Ishikawa (cell line): ENCODE data around the gene GCNT3.

Source experiments
- CEBPB ChIP-seq: IDR thresholded peaks from 2 replicates; pipeline ENCODE4 v1.6.1; 2012
- CREB1 ChIP-seq: IDR thresholded peaks from 2 replicates; pipeline ENCODE4 v1.6.1; 2012; ENCODE audit warnings: low read depth
- EGR1 ChIP-seq: IDR thresholded peaks from 2 replicates; pipeline ENCODE4 v1.6.1; 2012
- EP300 ChIP-seq: IDR thresholded peaks from 2 replicates; pipeline ENCODE4 v1.6.1; 2012; ENCODE audit warnings: borderline replicate concordance
- FOXM1 ChIP-seq: IDR thresholded peaks from 2 replicates; pipeline ENCODE4 v1.6.1; 2012; ENCODE audit warnings: low read depth, borderline replicate concordance
- MAX ChIP-seq: IDR thresholded peaks from 2 replicates; pipeline ENCODE4 v1.6.1; 2012
- NFIC ChIP-seq: IDR thresholded peaks from 2 replicates; pipeline ENCODE4 v1.6.1; 2012
- RAD21 ChIP-seq: IDR thresholded peaks from 2 replicates; pipeline ENCODE4 v1.6.1; 2012; ENCODE audit warnings: low read depth
- REST ChIP-seq: IDR thresholded peaks from 2 replicates; pipeline ENCODE4 v1.6.1; 2012; ENCODE audit warnings: low read depth, mild to moderate bottlenecking
- TAF1 ChIP-seq: IDR thresholded peaks from 2 replicates; pipeline ENCODE4 v1.6.1; 2012; ENCODE audit warnings: low read depth, mild to moderate bottlenecking
- TCF12 ChIP-seq: IDR thresholded peaks from 2 replicates; pipeline ENCODE4 v1.6.1; 2012; ENCODE audit warnings: low read depth
- TEAD4 ChIP-seq: IDR thresholded peaks from 2 replicates; pipeline ENCODE4 v1.6.1; 2012
- USF1 ChIP-seq: IDR thresholded peaks from 2 replicates; pipeline ENCODE4 v1.6.1; 2012
- YY1 ChIP-seq: IDR thresholded peaks from 2 replicates; pipeline ENCODE4 v1.6.1; 2012; ENCODE audit warnings: low read depth
- ZBTB7A ChIP-seq: IDR thresholded peaks from 2 replicates; pipeline ENCODE4 v1.6.1; 2012; ENCODE audit warnings: low read depth

The GCNT3 gene

GRCh38 chr15:59609730-59610712 lies 1.6 kb upstream of the GCNT3 start:
- no peak for TF ChIP-seq CREB1
- TF ChIP-seq TAF1 = no peak
- no peak for TF ChIP-seq ZBTB7A
- no peak for TF ChIP-seq USF1
- no peak for TF ChIP-seq FOXM1
- no peak for TF ChIP-seq MAX
- TF ChIP-seq EP300 = no peak
- no peak for TF ChIP-seq YY1
- TF ChIP-seq TEAD4 = no peak
- no peak for TF ChIP-seq CEBPB
- no peak for TF ChIP-seq NFIC

- no peak for TF ChIP-seq TAF1
- TF ChIP-seq CEBPB = no peak
- TF ChIP-seq USF1 = no peak
- TF ChIP-seq EP300 = no peak
- no peak for TF ChIP-seq TEAD4
- no peak for TF ChIP-seq ZBTB7A
- TF ChIP-seq RAD21 = no peak
- TF ChIP-seq FOXM1 = no peak
- TF ChIP-seq MAX = no peak
- TF ChIP-seq YY1 = no peak
- no peak for TF ChIP-seq TCF12
- TF ChIP-seq EGR1 = no peak
- no peak for TF ChIP-seq REST
- TF ChIP-seq NFIC = no peak
- no peak for TF ChIP-seq CREB1
Measured at GRCh38 chr15:59614153-59614552, 2.6 kb downstream of the GCNT3 start.

GRCh38 chr15:59615661-59616060 lies 4.1 kb downstream of the GCNT3 start:
- TF ChIP-seq TAF1 (no peak), ZBTB7A (no peak), RAD21 (no peak), FOXM1 (no peak), YY1 (no peak), CEBPB (no peak), MAX (no peak), EGR1 (no peak), REST (no peak), NFIC (no peak), USF1 (no peak), CREB1 (no peak), EP300 (no peak), TCF12 (no peak)

- TF ChIP-seq TEAD4 = peak; percentile 74
- TF ChIP-seq NFIC = peak; percentile 52; the same call in 1 of the 2 replicates
- TF ChIP-seq USF1 = no peak
- TF ChIP-seq CEBPB = no peak
- TF ChIP-seq TCF12 = peak; percentile 80
- TF ChIP-seq FOXM1 = no peak; the same call in 1 of the 2 replicates
- peak; percentile 71; the same call in 1 of the 2 replicates for TF ChIP-seq EP300
- peak; percentile 76 for TF ChIP-seq RAD21
Measured at GRCh38 chr15:59616379-59616778, 4.8 kb downstream of the GCNT3 start.

- no peak for TF ChIP-seq CEBPB
- no peak for TF ChIP-seq NFIC
- no peak for TF ChIP-seq EP300
- TF ChIP-seq TAF1 = no peak
- TF ChIP-seq USF1 = no peak
- no peak for TF ChIP-seq MAX
- TF ChIP-seq RAD21 = no peak
Measured at GRCh38 chr15:59618406-59618805, 6.8 kb downstream of the GCNT3 start.
